Measurements from ENCODE around the gene EFNB1.

The EFNB1 gene

DNA sequence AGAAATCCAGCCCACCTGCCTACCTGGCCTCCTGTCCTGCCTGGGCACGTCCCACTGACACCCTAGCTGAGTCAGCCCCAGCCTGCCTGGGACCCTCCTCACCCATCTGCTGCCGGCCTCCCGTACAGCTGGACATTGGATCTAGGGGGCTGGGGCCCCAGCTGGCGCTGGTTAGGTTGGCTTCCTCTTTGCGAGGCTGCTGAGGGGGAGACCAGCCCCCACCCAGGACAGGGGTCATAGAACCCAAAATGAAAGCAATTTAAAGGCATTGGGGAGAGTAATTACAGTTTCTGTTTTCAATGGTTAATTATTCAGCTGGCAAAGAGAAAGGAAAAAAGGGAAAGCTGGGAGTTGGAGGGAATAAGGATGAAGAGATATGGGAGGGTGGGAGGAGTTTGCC, 15.8 kb downstream of the EFNB1 start:
- no peak for DNase-seq

- DNase-seq = no peak
These were observed 17.7 kb downstream of the EFNB1 start for GRCh38 chrX:68846536-68846935.

GRCh38 chrX:68847172-68847571, 18.4 kb downstream of the EFNB1 start:
- no peak for DNase-seq

DNA sequence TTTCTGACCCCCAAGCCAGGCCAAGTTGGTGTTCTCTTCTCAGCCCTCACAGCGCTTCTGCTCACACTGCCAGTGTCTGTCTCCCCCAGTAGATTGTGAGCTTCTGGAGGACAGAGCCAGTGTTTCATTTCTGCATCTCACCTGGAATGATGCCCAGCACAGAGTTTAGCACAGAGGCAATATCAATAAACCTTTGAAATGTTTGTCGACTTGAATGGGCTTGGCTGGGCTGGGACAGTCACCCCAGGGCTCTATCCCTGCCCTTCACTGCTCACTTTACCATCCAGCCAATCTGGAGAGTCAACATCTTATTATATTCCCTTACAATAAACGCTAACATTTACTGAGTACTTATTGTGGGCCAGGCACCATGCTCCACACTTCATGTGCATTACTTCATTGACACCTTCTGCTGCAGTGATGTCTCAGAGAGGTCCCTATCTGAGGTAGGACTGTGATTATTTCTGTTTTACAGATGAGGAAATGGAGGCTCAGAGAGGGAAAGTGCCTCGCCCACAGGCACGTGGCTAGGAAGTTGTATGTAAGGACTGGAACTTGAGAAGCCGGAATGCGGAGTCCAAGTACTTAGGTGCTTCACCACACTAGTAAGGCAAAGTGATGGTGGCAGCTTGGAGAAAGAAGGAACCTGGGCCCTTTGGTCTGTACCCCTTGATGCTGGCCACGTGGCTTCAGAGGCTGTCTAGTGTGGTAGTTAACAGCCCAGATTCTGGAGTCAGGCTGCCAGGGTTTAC, 19.5 kb downstream of the EFNB1 start:
- no peak for DNase-seq

DNA sequence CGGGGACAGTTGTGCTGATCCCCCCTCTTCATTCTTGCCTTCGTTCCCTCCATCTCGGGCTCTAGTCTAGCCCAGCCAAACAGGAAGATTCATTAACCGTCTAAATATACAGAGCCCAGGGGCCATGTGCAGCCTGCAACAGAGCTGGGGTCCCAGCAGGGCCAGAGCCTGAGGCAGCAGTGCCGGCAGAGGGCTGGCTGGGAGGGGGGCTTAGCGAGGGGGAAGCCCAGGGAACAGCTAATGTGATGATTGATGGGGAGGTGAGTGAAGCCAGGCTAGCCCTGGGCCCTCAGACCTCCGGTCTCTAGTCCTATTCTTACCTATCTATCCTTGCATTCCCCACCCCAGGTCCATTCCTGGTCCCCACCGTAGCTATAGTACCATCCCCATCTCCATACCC, 22.3 kb downstream of the EFNB1 start:
- DNase-seq = no peak

DNA sequence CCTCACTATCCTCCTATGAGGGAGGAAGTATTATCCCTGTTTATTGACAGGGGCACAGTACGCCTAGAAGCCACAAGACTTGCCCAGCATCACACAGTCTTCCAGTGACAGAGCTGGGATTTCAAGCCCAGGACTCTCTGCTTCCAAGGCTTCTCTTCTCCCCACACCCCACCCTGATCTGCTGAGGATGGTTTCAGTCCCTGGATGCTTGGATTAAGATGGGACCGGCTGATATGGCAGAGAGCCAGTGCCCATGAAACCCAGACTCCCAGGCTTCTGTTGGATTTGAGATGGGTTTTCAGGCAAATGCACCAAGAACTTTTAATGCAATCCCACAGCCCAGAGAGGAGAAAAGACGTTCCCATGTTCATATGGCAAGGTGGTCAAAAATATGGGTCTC, 23.2 kb downstream of the EFNB1 start:
- DNase-seq = no peak

GRCh38 chrX:68853665-68854251, 24.9 kb downstream of the EFNB1 start:
- DNase-seq = no peak

- DNase-seq = no peak
These were observed 36.5 kb downstream of the EFNB1 start for GRCh38 chrX:68865300-68865699.

DNA sequence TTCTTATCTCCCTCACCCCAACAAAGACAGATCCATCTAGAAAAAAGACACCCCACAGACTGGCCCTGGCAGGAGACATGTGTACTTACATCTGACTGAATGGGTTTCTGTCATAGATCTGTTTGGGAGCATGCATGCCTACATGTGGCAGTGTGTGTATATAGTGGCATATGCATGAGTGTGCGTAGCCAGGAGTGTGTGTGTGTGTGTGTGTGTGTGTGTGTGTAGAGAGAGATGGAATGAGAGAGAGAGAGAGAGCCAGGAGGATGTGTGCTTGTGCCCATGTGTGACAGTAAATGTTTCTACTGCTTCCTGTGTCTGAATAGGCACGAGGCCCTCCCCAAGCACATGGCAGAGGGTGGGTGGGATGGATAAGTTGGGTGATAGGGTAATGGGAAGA, 37.1 kb downstream of the EFNB1 start:
- no peak for DNase-seq

DNA sequence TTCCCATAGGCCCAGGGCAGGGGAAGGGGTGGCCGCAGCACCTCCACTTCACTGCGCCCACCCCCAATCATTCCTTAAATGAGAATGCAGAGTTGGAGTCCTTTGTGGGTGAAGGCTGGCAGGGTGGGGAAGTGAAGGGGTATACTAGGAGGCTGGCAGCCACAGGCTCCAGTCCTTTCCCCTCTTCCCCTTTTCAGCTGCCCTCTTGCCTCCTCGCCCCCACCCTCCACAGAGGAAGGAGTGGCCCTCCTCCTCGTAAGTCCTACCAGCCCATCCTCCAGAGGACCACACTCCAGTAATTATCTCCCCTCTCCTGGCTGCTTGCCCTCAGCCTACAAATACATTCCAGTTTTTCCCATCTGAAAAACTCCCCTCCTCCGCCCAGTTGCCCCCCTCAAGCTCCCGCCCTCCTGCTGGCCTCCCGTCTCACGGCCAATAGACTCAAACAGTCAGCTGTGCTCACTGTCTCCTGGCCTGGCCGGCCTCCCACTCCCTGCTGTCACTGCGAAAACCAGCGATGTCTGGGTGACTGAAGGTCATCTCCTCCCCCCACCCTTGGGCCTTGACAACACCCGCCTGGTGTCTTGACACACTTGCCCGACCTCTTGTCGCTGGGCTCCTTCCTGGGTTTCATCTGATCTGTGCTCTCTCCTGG, 38.8 kb downstream of the EFNB1 start:
- no peak for DNase-seq

DNA sequence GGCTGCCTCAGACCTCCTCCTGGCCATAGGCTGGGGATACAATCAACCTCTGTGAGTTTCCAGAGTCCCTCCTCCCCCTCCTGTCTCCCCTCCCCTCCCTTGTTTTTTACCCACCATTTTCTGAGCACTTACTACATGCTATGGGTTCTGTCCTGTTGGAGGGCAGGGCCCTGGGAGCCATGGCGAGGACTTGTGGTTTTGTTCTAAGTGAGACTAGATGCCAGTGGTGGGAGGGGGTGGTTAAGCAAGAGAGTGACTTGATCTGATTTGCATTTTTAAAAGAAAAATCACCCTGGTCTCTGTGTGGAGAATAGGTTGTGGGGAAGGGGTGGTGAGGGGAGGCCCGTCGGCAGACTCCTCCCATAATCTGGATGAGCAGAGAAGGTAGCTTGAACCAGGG, 39.5 kb downstream of the EFNB1 start:
- DNase-seq = no peak

DNA sequence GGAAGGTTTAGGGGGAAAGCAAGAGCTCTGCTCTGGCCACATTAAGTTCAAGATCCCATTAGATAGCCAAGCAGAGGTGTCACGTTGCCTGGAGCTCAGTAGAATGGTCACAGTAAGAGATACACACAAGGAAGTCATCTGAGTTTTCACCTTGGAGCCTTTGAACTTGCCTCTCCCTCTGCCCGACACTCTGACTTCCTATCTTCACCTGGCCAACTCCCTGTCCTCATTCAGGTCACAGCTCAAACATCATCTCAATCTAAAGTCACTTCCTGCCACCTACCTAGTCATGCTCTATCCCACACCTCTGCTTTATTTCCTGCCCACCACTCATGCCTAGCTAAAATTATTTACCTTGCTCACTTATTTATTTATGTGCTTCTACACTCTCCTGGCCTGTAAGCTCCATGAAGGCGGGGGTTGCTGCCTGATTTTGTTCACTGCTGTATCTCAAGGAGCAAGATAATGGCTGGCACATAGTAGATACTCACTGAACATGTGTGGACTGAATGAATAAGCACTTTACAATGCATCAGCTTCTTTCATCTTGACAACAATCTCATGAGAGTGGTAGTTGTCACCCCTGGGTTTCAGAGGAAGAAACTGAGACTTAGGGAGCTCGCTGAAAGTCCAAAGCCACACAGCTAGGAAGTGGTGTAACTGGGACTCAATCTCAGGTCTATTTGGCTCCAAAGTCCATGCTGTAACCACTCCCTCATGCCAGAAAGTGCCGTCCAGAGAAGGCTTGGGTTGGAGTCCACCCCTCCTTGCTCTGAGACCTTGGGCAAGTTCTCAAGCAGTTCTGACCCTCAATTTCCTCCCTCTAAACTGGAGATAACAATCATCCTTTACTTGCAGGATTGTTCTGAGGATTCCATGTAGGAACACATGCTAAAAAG, 40.3 kb downstream of the EFNB1 start:
- no peak for DNase-seq

DNA sequence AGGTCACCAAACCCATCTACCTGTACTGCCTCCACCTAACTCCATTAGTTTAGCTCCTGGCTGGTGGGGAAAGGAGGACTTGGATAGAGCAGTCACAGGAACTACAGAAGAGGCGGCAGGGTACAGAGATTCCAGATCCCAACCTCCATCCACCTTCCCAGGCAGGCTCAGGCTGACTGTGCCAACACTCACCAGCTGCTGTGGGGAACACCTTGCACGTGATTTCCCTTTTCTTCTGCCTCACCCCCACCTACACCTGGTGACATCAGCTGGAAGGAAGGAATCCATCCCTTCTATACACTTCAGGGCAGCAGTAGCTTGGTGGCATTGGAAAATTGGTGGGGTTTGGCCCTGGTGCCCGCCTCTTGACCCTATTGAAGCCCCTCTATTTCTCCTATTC, 41.5 kb downstream of the EFNB1 start:
- no peak for DNase-seq

- no peak for DNase-seq
These were observed 43.4 kb downstream of the EFNB1 start for GRCh38 chrX:68872171-68872570.

DNA sequence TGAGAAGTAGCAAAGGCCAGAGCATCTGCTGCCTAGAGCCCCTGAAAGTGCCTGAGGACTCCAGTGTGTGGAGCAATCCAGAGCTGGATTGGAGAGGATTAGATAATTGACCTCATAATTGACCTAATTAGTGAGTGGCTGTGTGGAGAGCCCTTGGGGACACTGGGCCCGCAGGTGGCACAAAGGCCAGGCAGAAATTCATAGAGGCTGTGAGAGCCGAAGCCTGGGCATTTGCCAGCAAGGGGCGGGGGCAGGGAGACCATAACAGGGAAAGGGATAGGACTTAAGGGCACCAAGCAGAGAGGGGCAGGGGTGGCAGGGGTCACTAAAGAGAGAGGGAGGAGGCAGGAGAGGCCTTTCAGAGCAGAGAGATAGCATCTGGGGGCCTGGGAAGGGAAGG, 45.3 kb downstream of the EFNB1 start:
- DNase-seq = no peak

DNA sequence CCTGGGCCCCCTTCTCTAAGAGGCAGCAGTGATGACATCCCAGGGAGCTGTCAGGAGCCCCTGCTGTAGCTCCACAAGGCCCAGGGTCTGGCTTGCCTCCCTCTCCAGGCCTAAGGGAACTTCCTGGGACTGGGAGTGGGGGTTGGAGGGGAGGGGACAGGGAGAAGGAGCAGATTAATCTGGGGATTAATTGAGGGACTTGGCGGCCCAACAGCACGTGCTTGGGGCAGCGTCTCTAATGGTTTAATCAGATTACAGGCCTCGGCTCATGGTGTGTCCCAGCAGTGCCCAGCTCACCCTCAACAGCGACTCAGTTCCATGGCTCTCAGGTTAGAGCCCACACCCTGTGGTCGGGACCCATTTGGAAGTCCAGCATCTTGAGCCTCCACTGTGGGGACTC, 47.9 kb downstream of the EFNB1 start:
- no peak for DNase-seq

- no peak for DNase-seq
These were observed 48.8 kb downstream of the EFNB1 start for GRCh38 chrX:68877606-68878005.

DNA sequence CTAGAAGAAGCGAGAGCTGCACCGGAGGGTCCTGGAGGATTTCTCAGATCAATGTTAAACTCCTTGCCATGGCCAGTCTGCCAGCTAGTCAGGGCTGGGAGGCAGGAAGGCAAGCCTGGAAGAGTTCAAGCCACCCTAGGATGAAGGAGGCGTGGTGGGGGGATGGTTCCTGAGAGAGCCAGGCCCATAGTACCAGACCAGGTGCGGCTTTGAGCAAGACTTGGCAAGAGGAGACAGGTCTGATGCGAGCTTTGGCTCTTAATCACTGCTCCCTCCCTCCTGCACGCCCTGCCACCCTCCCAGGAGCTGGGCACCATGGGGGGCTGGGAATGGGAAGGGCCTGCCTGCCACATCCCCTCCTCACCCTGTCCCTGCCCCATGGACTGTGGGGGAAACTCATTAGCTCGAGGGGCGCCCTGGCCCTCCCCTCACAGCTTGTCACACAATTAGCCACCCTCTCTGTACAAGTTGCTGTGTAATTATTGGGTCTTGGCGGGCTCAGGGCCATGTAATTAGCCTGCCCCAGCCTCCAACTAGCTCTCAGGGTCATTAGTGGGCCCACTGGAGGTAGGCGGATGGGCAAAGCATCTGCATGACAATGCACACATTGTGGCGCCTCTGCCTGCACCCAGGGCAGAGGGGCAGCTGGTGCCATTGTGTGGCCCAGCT, 50.3 kb downstream of the EFNB1 start:
- no peak for DNase-seq

DNA sequence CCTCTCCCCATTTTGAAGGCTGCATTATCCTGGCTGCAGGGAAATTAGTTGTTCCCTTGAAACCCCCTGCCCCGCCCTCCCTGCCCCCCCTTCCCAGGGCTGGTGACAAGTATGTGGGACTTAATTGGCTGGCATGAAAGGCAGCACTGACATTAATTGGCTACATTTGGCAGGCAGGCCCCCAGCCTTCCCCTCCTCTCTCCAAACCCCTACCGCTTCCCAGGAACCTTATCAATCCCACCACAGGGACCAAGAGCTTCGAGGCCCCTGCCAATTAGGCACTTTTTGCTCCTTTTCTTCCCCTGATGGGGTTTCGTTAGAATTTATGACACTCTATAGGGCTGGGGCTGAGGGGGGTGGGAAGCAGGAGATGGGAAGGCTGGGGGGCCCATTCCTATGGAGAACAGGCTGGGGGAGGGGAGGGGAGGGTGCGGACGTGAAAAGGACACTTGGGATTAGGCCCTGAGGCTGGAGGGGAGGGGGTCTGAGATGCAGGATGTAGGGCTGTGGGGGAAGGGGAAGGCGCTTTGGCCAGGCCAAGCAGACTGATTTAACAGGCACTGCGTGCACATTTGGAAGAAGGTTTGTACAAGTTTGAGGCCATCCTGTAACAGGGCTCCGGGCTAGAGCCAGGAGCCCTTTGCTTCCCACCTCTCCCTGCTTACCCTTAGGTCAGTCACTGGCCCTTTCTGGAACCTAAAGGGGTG, 52.2 kb downstream of the EFNB1 start:
- DNase-seq = no peak

- no peak for DNase-seq
These were observed 53.1 kb downstream of the EFNB1 start for GRCh38 chrX:68881911-68882310.

DNA sequence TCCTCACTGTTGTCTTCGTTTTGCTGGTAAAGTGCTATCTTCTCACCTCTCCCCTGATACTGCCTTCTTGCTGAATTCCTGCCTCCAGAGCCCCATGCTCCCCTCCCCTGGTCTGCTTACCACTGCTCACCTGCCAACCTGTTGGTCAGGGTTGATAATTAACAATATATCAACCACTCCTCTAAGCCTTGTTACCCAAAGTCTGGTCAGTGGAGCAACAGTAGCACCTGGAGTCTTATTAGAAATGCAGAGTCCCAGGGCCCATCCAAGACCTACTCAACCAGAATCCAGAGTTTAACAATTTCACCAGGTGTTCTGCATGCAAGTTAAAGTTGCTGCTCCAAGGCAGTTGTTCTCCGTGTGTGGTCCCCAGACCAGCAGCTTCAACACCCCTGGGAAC, 55.0 kb downstream of the EFNB1 start:
- no peak for DNase-seq

DNA sequence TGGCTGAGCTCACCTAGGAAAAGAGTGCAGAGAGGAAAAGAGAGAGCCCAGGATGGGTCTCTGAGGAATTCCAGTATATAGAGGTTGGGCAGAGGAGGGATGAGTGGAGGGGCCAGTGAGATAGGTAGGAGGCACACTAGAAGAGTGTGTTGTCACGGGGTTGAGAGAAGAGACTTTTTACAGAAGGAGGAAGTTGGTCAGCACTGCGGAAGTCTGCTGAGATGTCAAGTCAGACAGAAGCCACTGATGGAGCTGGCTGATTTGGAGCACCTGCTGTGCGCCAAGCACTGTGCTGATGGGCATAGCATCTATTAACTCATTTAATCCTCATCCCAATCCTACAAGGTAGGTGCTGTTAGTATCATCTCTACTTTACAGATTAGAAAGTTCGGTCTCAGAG, 60.4 kb downstream of the EFNB1 start:
- no peak for DNase-seq
